HEK293 (cell line): ENCODE data around the gene HARS1.
"Not testable (repeated sequence)": the region's sequence is repeated elsewhere in the genome, so short reads cannot be mapped to it uniquely, and the experiment has no call there.

ENCODE experiments used
- CTCF ChIA-PET: fragments of 350-600 bp; formaldehyde crosslinking; extraction: SDS; loops from one replicate; lab custom pipeline; 2021; ENCODE audit warnings: antibody characterized with exemption; lab: Yijun Ruan, JAX
- POLR2A ChIA-PET: fragments of 300-600 bp; formaldehyde crosslinking; extraction: SDS; loops from one replicate; lab custom pipeline; 2020; ENCODE audit warnings: antibody characterized with exemption, inconsistent platforms; lab: Yijun Ruan, JAX
- H3K27ac ChIP-seq: fragments of 200-500 bp; sonication (Bioruptor generic); 2 replicates; pipeline ENCODE4 v1.5.1; 2014; ENCODE audit warnings: low read depth, low read length, control low read depth, inconsistent platforms; ENCODE audit errors: extremely low read depth
- H3K36me3 ChIP-seq, 2 experiments: fragments of 200-500 bp in 1 of 2; sonication (Bioruptor generic) in 1 of 2; 1 replicate in 1 of 2; 2 replicates in 1 of 2; pipeline ENCODE4 v1.5.1; 2014 to 2017; ENCODE audit warnings: inconsistent platforms in 2 of 2, low read length in 2 of 2; ENCODE audit not compliant: control insufficient read depth in 2 of 2, insufficient read depth in 1 of 2
- H3K4me1 ChIP-seq: fragments of 200-500 bp; sonication (Bioruptor generic); 2 replicates; pipeline ENCODE4 v1.5.1; 2014; ENCODE audit warnings: mild to moderate bottlenecking, low read length, inconsistent platforms; ENCODE audit not compliant: control insufficient read depth, insufficient read depth
- H3K4me3 ChIP-seq: 2 replicates; pipeline ENCODE4 v1.5.1; 2011; ENCODE audit warnings: low read depth, mild to moderate bottlenecking, control low read depth, low read length, moderate library complexity
- H3K9me3 ChIP-seq: fragments of 200-500 bp; sonication (Bioruptor generic); 2 replicates; pipeline ENCODE4 v1.5.1; 2014; ENCODE audit warnings: low read depth, low read length, inconsistent platforms; ENCODE audit not compliant: control insufficient read depth, insufficient read depth
- OSR2 ChIP-seq: fragments of 450-650 bp; formaldehyde crosslinking; IDR thresholded peaks from 2 replicates; pipeline ENCODE4 v1.5.1; 2016; ENCODE audit warnings: missing biosample characterization, missing genetic modification characterization
- PRDM10 ChIP-seq: fragments of 450-650 bp; formaldehyde crosslinking; IDR thresholded peaks from 2 replicates; pipeline ENCODE4 v1.5.1; 2016; ENCODE audit warnings: missing biosample characterization, missing genetic modification characterization
- SCRT2 ChIP-seq: fragments of 450-650 bp; formaldehyde crosslinking; IDR thresholded peaks from 2 replicates; pipeline ENCODE4 v1.5.1; 2016; ENCODE audit warnings: missing biosample characterization, missing genetic modification characterization
- ZNF121 ChIP-seq: fragments of 450-650 bp; formaldehyde crosslinking; IDR thresholded peaks from 2 replicates; pipeline ENCODE4 v1.5.1; 2016; ENCODE audit warnings: missing biosample characterization, missing genetic modification characterization
- ZNF221 ChIP-seq: fragments of 450-650 bp; formaldehyde crosslinking; IDR thresholded peaks from 2 replicates; pipeline ENCODE4 v1.5.1; 2017; ENCODE audit warnings: missing biosample characterization, missing genetic modification characterization, borderline replicate concordance
- ZNF223 ChIP-seq: fragments of 450-650 bp; formaldehyde crosslinking; IDR thresholded peaks from 2 replicates; pipeline ENCODE4 v1.5.1; 2016; ENCODE audit warnings: missing biosample characterization, missing genetic modification characterization
- ZNF266 ChIP-seq: fragments of 450-650 bp; formaldehyde crosslinking; IDR thresholded peaks from 2 replicates; pipeline ENCODE4 v1.5.1; 2016; ENCODE audit warnings: missing biosample characterization, missing genetic modification characterization, low read depth
- ZNF335 ChIP-seq: fragments of 450-650 bp; formaldehyde crosslinking; conservative IDR thresholded peaks from 2 replicates; pipeline ENCODE4 v1.5.1; 2016; ENCODE audit warnings: missing biosample characterization, missing genetic modification characterization
- TF ChIP-seq, protein P1 (sequence below): fragments of 450-650 bp; formaldehyde crosslinking; IDR thresholded peaks from 2 replicates; pipeline ENCODE4 v1.5.1; 2016; ENCODE audit warnings: missing biosample characterization, missing genetic modification characterization

Gene HARS1

DNA sequence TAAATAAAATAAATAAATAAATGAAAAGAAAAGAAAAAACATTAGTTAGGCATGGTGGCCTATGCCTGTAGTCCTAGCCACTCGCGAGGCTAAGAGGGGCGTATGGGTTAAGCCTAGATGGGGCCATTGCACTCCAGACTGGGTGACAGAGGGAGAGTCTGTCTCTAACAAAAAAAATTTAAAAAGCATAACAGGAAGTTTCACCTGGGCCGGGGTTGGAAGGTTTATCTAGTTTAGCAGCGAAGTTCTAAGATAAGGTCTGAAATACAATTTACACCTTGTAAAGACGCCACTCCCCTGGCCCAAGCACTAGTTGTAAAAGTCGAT lies 27.1 kb upstream of the HARS1 start:
- Histone ChIP-seq H3K36me3 (no peaks in the 10 kb centered on the region), H3K27ac (no peak overlapping the region; the same call in 1 of the 2 replicates), H3K9me3 (no peaks in the 10 kb centered on the region)
- TF ChIP-seq SCRT2 (tag by site-specific recombination) (no peak), PRDM10 (tag by site-specific recombination) (peak; percentile 95), OSR2 (tag by site-specific recombination) (no peak)
- TF ChIP-seq, all 188 proteins: peak for 1
- Histone ChIP-seq H3K4me1 (no peaks in the 10 kb centered on the region), H3K4me3 (peak overlapping the region; percentile 45)
- CTCF ChIA-PET, result interaction anchor here (0.6 to 2.3 kb wide), 8 partner anchors 43 to 437 kb away, joined by 3 to 10 read pairs (median 4); partner anchors contain the start of gene CD14
- POLR2A ChIA-PET, result interaction anchor here (0.8 to 1.3 kb wide), 8 partner anchors 8 to 372 kb away, joined by 3 to 14 read pairs (median 8); partner anchors contain the start of genes ANKHD1, HARS1, HARS2 and HBEGF

- H3K4me1 ChIP-seq, POLR2A ChIA-PET, H3K36me3 ChIP-seq, H3K27ac ChIP-seq, H3K9me3 ChIP-seq, H3K4me3 ChIP-seq: not testable (repeated sequence)
- peak; percentile 65; the same call in 1 of the 2 replicates for TF ChIP-seq ZNF121 (tag by site-specific recombination)
- CTCF ChIA-PET, result interaction anchor here (0.6 kb wide), 1 partner anchor 142 kb away, joined by 3 read pairs; no protein-coding TSS in a partner anchor
Measured at GRCh38 chr5:140716238-140716637, 25.1 kb upstream of the HARS1 start.

DNA sequence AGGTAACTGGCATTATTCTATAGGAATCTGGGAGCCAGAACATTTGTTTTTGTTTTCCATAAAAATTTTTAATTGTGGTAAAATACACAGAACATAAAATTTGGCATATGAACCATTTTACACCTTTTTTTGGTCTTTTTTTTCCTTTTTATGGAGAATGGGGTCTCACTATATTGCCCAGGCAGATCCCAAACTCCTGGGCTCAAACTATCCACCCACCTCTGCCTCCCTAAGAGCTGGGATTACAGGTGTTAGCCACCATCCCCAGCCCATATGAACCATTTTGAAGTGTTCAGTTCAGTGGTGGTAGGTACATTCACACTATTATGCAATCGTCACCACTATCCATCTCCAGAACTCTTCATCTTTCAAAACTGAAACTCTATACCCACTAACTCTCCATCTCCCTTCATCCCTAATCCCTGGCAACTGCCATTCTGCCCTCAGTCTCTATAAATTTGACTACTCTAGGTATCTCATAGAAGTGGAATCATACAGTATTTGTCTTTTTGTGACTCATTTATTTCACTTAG lies 22.5 kb upstream of the HARS1 start:
- CTCF ChIA-PET, result no interaction called here
- no peak overlapping the region for H3K27ac ChIP-seq
- TF ChIP-seq, protein P1, sequence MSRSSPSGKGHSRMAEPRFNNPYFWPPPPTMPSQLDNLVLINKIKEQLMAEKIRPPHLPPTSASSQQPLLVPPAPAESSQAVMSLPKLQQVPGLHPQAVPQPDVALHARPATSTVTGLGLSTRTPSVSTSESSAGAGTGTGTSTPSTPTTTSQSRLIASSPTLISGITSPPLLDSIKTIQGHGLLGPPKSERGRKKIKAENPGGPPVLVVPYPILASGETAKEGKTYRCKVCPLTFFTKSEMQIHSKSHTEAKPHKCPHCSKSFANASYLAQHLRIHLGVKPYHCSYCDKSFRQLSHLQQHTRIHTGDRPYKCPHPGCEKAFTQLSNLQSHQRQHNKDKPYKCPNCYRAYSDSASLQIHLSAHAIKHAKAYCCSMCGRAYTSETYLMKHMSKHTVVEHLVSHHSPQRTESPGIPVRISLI (tag by site-specific recombination), result 0 out of 2 replicates have a peak, but pooled peaks have one; percentile 30
- no peak for TF ChIP-seq ZNF266 (tag by site-specific recombination)
- peak; percentile 58; the same call in 1 of the 2 replicates for TF ChIP-seq ZNF121 (tag by site-specific recombination)
- H3K4me3 ChIP-seq, result no peak overlapping the region
- H3K4me1 ChIP-seq, result no peaks in the 10 kb centered on the region
- POLR2A ChIA-PET, result no interaction called here
- no peaks in the 10 kb centered on the region for H3K9me3 ChIP-seq
- no peaks in the 10 kb centered on the region for H3K36me3 ChIP-seq

GRCh38 chr5:140711794-140712193 lies 20.6 kb upstream of the HARS1 start:
- Histone ChIP-seq H3K27ac (no peak overlapping the region), H3K9me3 (no peaks in the 10 kb centered on the region), H3K36me3 (peaks cover 2 to 11% of the 10 kb centered on the region in 2 experiments; a peak in 2 of 3 replicates), H3K4me3 (no peak overlapping the region), H3K4me1 (no peaks in the 10 kb centered on the region)
- TF ChIP-seq ZNF221 (tag by site-specific recombination), result no peak
- TF ChIP-seq ZNF223 (tag by site-specific recombination), result no peak
- 0 out of 2 replicates have a peak, but pooled peaks have one; percentile 28 for TF ChIP-seq ZNF335 (tag by site-specific recombination)
- POLR2A ChIA-PET, result interaction anchor here (0.9 to 3.6 kb wide), 11 partner anchors 8 to 366 kb away, joined by 3 to 23 read pairs (median 6); partner anchors contain the start of genes ANKHD1, APBB3, HARS1 and HARS2
- CTCF ChIA-PET, result interaction anchor here (0.6 to 1.3 kb wide), 6 partner anchors 14 to 923 kb away, joined by 3 to 6 read pairs (median 3); no protein-coding TSS in a partner anchor
